ENCODE results near the gene MBL2. TPM values are rescaled to one million over a fixed set of nuclear protein-coding genes. Genes with fewer than 3 reads are reported as not detected.

Gene MBL2
- total and polyA plus RNA-seq, 2 of the 8 experiments (the other 6 are each of a cell fraction or from before 2014, with no cell fraction given) = not detected

- Histone ChIP-seq H4K8ac (ENCODE audit: extremely low read depth, insufficient read depth, low read length) (peak overlapping the region; percentile 38; the same call in 1 of the 2 replicates), H3K4me1 (replicated peaks in 1 of 4; ENCODE audit: control insufficient read depth in 3 of 4, insufficient read depth in 4 of 4, low read length in 3 of 4) (no peaks in the 10 kb centered on the region), H3K4me3 (ENCODE audit: extremely low read depth in 1 of 4, insufficient read depth in 2 of 4, low read depth in 3 of 4, low read length in 4 of 4) (no peak overlapping the region), H2BK20ac (ENCODE audit: low read length) (no peak overlapping the region), H3K36me3 (ENCODE audit: control insufficient read depth in 2 of 4, insufficient read depth in 4 of 4, low read length in 3 of 4) (no peaks in the 10 kb centered on the region), H3K23ac (ENCODE audit: insufficient read length) (no peak overlapping the region), H3K23me2 (ENCODE audit: low read depth, low read length) (no peaks in the 10 kb centered on the region), H3K14ac (ENCODE audit: insufficient read length) (no peak overlapping the region), H2BK15ac (ENCODE audit: low read length) (no peak overlapping the region), H3K27me3 (replicated peaks in 1 of 4; ENCODE audit: control insufficient read depth in 3 of 4, extremely low read depth in 1 of 4, insufficient read depth in 3 of 4, low read length in 3 of 4) (no peaks in the 10 kb centered on the region), H4K91ac (replicated peaks; ENCODE audit: insufficient read length, low read length) (no peak overlapping the region), H2BK5ac (ENCODE audit: low read depth, low read length) (no peak overlapping the region), H3K9me3 (ENCODE audit: insufficient read depth in 2 of 2, low read depth in 1 of 2, low read length in 1 of 2) (no peaks in the 10 kb centered on the region), H3K9ac (replicated peaks in 1 of 4; ENCODE audit: extremely low read depth in 1 of 4, low read depth in 3 of 4, low read length in 3 of 4) (no peak overlapping the region), H2AK5ac (ENCODE audit: low read depth, low read length) (no peak overlapping the region), H2BK120ac (replicated peaks; ENCODE audit: low read depth, low read length) (no peak overlapping the region), H3K79me2 (ENCODE audit: control insufficient read depth in 1 of 2, insufficient read depth in 2 of 2, low read length in 2 of 2) (no peaks in the 10 kb centered on the region), H4K20me1 (replicated peaks in 1 of 2; ENCODE audit: control insufficient read depth in 1 of 2, insufficient read depth in 2 of 2, low read length in 2 of 2) (no peaks in the 10 kb centered on the region), H3K56ac (replicated peaks; ENCODE audit: insufficient read length, low read depth, low read length) (no peak overlapping the region), H3K27ac (ENCODE audit: low read depth, low read length) (no peak overlapping the region), H3K4me2 (ENCODE audit: insufficient read depth in 1 of 2, low read depth in 2 of 2, low read length in 2 of 2) (no peak overlapping the region), H3K4ac (replicated peaks; ENCODE audit: insufficient read length, low read depth, low read length) (no peak overlapping the region), H3K18ac (ENCODE audit: extremely low read depth, low read length) (no peak overlapping the region), H3K79me1 (ENCODE audit: low read depth, low read length) (no peaks in the 10 kb centered on the region), H2BK12ac (ENCODE audit: low read depth, low read length) (no peak overlapping the region), H2AFZ (ENCODE audit: low read length) (peak overlapping the region; percentile 93), H4K5ac (ENCODE audit: insufficient read length, low read depth, low read length) (no peak overlapping the region)
- ChIA-PET POLR2A (ENCODE audit: partially characterized antibody) (no interaction called here), CTCF (ENCODE audit: partially characterized antibody) (no interaction called here)
- no peak for DNase-seq (ENCODE audit: low read depth in 1 of 2, low spot score in 2 of 2)
- 84% methylated on average over 24 of the region's 25 CpGs; no CpG with 5 or more reads in 1 of the 2 experiments for WGBS, 2 experiments (ENCODE audit: extremely low coverage in 1 of 2, insufficient coverage in 1 of 2, insufficient read length in 1 of 2, insufficient replicate concordance in 2 of 2, low coverage in 1 of 2, low lambda C conversion rate in 2 of 2, missing lambda C conversion rate in 1 of 2)
- no peak for FAIRE-seq
- TF ChIP-seq ATF2 (IDR thresholded peaks at IDR 0.05; ENCODE audit: low read length) (no peak), CHD2 (IDR thresholded peaks at IDR 0.05; ENCODE audit: low read length) (no peak), KDM5A (IDR thresholded peaks at IDR 0.05; ENCODE audit: low read length) (no peak), HDAC2 (IDR thresholded peaks at IDR 0.05; ENCODE audit: borderline replicate concordance in 1 of 2, low read depth in 2 of 2, low read length in 2 of 2) (no peak), POLR2AphosphoS5 (IDR thresholded peaks at IDR 0.05; ENCODE audit: low read depth, low read length) (no peak), SUZ12 (IDR thresholded peaks at IDR 0.05; ENCODE audit: low read length) (no peak), POU5F1 (IDR thresholded peaks at IDR 0.05; ENCODE audit: low read depth, low read length) (no peak), JUN (IDR thresholded peaks at IDR 0.05; ENCODE audit: low read depth, low read length) (no peak)
Measured at GRCh38 chr10:52805414-52806285, 33.1 kb upstream of the MBL2 start.
